Measurements from ENCODE around the gene RASD2. TPM values are rescaled to one million over a fixed set of nuclear protein-coding genes. Genes with fewer than 3 reads are reported as not detected.
A peak's percentile ranks its signal among the peaks of the same experiment; 100 is the strongest.

Gene RASD2
- total RNA-seq, 1 donor from 2014 or later: 9.5 TPM

DNA sequence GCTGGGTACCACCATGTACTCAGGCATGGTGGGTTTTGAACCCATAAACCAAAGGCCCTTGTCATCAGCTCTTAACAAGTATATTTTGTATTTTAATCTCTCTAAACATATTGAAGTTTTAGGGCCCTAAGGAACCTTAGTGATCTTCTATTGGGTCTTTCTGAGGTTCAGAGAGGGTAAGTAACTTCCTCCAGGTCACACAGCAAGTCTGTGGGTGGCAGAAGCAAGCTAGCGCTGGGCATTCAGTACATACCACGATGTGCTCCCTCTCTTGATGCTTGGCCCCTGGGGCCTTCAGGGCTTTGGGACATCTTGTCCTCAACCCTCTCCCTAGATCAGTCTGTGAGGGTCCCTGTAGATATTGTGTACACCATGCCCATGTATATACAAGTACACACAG lies 12.7 kb downstream of the RASD2 start:
- DNase-seq (ENCODE audit: missing footprints) (no peak), ATAC-seq (no peak)
- intact Hi-C loops (cut with DNase I): no loop called here

DNA sequence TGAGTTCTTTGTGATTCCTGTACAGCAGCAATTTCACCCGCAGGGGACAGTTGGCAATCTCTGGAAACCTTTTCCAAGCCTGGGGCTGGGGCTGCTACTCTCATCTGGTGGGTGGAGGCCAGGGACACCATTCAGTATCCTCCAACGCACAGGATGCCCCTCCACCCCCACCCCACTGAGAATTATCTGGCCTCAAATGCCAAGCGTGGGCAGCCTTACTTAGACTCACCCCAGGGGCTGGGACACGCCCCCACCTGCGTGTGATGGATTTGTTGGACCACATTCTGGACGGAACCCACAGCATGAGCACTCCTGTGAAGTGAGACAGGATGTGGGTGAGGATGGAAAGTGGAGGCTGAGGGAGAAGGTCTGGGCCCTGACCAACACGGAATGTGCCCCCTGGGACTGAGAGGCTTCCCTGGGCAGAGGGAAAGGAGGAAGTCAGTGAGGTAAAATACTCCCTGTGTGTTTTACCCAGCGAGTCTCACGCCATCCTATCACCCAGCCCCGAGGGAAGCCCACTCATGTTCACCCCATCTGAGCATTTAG lies 13.7 kb downstream of the RASD2 start:
- DNase-seq (ENCODE audit: missing footprints): no peak
- intact Hi-C loops (cut with DNase I): no loop called here
- no peak for ATAC-seq

DNA sequence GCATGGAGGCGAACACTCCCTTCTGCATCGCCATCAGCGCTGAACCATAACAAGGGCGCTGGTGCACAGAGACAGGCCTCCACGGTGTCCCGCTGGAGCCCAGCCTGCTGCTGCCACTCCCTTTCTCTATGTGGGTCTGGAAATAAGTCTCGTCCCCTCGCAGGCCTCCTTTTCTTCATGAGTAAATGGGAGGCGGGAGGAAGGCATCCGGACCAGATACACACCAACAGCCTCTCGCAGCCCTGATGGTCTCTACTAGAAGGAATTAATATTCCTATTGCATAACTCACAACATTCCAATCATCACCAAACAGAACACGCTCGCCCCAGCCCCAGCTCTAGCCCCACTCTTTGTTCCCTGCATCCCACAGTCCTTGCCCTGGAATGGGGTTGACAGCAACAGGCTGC lies 14.9 kb downstream of the RASD2 start:
- no peak for ATAC-seq
- intact Hi-C loops (cut with DNase I): no loop called here
- no peak for DNase-seq (ENCODE audit: missing footprints)

DNA sequence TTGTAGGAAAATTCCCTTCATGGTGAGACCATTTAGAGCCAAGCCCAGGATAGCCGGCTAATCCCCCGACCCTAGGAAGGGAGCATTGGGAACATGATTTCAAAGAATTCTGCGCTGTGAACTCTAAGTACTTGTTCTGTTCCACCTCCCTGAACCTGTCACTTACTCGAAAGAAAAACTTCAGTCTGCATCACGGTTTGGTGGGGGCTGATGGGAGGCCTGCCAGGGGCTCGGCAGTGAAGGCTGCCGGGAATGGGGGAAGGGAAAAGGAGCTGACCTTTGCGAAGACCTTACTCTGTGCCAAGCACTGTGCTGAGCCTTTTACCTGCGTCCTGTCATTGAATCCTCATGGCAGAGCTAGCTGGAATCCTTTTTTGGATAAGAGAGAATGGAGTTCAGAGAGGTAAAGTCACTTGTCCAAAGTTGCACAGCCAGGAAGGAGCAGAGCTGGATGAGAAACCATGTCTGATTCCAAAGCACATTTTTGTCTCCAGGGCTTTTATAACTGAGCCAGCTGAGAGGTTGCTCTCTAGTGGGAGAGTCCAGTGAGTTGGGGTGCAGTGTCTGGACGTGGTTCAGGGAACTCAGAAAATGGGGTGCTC lies 15.4 kb downstream of the RASD2 start:
- ATAC-seq (no peak), DNase-seq (ENCODE audit: missing footprints) (no peak)
- intact Hi-C loops (cut with DNase I): no loop called here

DNA sequence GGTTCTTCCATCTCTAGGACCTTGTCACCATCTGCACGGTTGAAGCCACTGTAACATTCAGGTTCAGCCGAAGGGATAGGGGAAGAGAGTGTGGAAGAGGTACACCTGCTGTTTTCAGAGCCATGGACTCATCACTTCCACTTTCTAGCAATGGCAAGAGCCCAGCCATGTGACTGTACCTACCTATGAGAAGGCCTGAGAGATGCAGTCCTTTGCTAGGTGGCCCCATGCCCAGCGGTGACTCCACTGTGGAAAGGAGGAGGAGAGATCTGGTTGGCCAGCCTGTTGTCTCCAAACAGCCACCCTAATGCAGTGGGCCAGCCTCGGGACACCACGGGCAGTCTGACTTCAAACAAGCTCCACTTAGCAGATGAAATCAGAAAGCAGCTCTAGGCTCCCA lies 16.0 kb downstream of the RASD2 start:
- intact Hi-C loops (cut with DNase I): no loop called here
- no peak for DNase-seq (ENCODE audit: missing footprints)
- no peak for ATAC-seq

DNA sequence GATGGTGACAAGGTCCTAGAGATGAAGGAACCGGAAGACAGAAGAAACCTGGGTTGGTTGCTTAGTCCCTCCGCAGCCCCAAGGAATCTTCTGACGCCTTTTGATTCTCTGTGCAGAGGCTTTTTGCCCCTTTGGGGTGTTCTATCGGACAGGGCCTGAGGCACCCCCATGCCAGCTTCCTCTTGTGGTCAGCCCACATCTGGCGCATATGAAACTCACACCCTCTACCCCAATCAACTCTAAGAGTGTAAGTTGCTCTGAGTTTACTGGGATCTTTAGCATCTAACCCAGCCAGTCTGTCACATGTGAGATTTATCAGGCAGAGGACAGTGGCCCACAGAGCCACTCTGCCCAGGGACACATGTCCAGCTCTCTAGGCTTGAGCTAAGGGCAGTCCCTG lies 17.4 kb downstream of the RASD2 start:
- DNase-seq (ENCODE audit: missing footprints) (no peak), ATAC-seq (no peak)
- intact Hi-C loops (cut with DNase I): no loop called here

DNA sequence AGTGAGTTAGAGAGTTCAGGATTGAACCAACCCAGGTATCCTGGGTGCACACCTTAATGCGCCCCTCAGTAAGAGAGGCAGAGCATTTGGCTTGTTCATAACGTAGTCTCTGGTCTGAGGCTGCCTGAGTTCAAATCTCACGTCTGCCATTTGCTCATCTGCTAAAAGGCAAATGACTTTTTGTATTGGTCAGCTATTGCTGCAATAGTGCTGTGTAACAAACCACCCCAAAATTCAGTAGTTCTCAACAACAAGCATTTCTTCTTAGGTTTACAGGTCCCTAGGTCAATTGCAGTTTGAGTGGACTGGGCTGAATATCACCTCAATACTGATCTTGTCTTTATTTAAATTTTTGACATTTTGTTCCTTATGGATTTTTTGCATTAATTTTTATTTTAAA lies 18.1 kb downstream of the RASD2 start:
- ATAC-seq (no peak), DNase-seq (ENCODE audit: missing footprints) (no peak)
- intact Hi-C loops (cut with DNase I): no loop called here

DNA sequence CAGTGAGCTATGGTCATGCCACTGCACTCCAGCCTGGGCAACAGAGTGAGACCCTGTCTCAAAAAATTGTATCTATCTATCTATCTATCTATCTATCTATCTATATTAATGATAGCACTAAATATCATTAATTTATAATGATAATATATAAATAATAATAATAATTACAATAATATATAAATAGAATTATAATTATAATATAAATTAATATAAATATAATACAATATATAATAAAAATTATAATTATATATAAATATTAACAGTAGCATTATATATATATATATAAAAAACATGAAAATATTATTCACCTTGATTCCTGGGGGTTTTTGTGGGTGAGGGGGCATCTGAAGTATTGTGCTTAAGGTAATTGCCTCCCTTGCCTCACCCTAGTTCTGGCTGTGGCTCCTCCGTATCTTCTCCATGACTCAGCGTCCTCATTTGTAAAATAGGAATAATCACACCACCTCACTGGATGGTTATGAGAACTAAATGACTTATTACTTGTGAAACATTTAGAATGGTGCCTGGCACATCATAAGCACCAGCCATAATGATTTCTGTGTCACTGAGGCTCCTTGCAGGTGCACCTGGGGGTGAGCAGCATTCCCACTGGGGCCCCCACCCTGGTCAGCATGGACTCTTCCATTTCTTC lies 18.8 kb downstream of the RASD2 start:
- DNase-seq (ENCODE audit: missing footprints): no peak
- ATAC-seq: no peak
- intact Hi-C loops (cut with DNase I): no loop called here

DNA sequence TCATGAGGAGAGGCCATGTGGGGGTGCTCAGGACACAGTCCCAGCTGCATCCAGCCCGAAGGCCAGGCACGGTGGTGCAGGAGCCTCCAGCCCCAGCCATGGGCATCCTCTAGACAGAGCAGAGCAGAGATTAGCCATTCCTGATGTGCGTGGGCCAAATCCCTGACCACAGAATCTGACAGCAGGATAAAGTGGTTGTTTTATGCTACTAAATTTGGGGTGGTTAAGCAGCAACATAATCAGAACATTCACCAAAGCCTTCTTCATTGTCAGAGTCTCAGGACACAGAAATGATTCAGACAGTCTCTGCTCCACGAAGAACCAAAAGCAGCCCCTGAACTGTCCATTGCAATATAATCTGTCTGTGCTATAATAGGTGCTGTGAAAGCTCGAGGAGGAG lies 19.7 kb downstream of the RASD2 start:
- ATAC-seq (no peak), DNase-seq (ENCODE audit: missing footprints) (no peak)
- intact Hi-C loops (cut with DNase I): no loop called here

DNA sequence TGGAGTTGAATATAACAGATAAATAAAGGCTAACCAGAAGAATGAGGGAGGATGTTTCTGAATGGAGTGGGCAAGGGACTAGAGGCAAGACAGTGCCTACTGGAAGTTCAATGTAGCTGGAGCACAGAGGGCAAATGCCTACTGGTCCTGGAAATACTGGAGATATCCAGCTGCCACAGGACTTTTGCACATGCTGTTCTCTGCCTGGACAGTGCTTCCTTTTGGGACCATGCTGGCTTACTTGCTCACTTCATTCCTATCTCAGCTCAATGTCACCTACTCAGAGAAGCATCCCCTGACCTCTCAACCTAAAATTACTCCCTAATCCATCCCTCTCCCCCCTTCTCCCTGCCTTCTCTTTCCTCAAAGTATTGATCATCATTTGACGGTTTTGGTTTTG lies 20.2 kb downstream of the RASD2 start:
- intact Hi-C loops (cut with DNase I): no loop called here
- DNase-seq (ENCODE audit: missing footprints): no peak
- no peak for ATAC-seq

DNA sequence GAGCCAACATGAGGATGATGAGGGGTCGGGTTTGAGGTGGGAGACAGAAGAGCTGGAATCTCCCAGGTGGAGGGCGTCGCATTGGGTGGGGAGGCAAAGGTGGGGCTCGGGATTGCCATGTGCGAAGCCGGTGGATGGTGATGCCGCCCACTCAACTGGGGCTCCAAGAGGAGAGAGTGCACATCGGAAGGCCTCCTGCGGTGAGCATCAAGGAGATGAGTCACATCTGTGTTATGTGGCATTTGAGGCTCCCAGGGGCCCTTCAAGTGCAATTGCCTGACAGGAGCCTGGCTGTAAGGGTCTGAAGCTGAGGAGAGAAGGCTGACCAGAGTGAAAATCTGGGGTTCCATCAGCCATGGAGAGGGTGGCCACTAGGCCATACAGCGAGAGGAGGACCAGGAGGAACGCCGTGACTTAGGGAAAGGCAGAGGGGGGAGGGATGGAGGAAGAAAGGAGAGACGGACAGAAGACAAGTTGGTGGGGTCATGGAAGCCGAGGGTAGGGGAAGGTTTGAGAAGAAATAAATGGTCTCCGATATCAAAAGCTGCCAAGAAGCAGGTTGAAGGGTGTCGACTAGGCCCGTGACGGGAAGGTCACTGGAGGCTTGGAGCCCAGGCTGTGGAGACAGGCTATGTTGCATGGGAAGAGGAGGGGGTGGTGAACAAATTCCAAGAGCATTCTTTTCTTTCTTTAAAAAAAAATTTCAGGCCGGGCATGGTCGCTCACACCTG lies 21.3 kb downstream of the RASD2 start:
- no peak for ATAC-seq
- intact Hi-C loops (cut with DNase I): no loop called here
- DNase-seq (ENCODE audit: missing footprints): no peak

DNA sequence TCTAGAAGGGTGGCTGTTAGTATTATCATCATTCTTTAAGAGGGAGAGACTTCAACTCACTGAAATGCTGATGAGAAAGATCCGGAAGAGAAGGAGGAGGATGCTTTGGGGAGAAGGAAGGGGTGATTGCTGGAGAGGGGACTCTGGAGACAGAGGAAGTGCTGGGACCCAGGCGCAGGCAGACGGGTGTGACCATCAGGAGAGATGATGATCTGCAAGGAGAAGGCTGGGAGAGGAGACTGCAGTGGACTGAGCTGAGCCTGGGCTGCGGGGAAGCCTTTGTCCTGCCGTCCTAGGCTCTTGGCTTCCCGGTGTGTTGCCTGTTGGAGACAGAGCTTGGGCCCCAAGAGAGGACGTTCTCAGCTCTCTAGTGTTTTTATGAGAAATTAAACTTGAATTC lies 22.6 kb downstream of the RASD2 start:
- DNase-seq (ENCODE audit: missing footprints) (no peak), ATAC-seq (no peak)
- intact Hi-C loops (cut with DNase I): no loop called here

DNA sequence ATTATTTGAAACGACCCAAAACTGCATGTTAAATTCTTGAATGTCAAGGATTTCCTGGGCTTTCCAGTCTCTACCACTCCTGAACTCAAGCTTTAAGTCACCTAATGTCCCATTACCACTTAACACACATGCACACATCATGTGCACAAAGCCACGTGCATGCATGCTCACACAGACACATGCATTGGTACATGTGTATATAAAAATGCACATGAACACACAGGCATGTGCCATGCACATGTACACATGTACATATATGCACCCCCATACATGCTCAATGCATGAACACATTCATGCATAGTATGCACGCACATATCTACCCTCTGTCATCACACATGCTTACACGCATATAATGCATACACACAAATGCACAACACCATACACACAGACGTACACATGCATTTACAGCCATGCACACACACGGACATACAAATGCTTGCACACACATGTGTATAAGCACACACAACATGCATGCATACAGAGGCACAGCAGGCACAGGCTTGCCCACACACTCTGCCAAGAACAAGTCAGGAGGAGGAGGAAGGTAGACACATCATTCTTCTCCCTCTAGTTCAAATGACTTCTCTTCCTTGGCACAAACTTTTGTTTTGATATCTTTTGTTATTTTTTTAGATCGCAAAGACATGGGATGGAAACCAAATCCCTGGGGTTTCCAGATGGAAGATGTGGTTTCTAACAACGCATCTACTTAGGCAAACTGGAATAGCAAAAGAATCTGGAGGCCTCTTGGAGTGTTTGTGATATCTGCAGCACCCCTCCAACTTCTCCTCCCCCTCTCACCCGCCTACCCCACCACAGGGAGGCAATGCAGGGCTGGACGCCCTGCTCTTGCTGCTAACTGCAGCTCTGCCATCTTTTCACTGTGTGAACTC lies 24.6 kb downstream of the RASD2 start:
- ATAC-seq (no peak), DNase-seq (ENCODE audit: missing footprints) (no peak)
- intact Hi-C loops (cut with DNase I): no loop called here

DNA sequence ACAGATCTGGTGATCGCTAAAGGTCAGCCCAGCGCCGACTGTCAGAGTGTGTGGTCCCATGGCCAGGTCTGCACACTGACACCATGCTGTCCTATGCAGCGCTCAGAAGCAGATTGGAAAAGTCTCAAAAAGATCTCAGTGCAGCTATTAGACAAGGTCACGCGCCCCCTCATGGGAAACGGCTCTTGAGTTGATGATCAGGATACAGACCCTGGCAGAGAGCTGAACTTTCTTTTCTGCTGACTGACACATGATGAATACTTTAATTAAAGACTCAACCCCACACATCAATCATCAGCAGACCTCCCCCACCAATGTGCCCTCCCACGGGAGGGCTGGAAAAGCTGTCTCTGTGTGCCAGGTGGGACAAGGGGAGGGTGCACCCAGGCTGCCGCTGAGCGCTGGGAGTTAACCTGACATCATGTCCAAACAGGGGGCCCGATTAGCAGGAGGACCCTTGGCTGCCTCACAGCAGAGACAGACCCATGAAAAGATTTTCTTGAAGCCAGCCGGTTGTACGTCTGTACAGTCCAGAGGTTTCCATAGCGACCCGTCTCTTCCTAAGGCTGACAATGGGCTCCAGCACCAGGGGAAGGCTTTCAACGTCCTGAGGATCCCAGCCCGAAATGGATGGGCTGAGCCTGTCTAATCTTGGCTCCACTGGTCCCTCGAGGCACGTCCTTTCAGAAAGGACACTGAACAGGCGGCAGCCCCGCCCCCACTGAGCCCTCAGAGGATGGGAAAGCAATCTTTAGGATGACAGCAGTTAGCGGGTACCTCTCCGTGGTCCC lies 26.9 kb downstream of the RASD2 start:
- ATAC-seq: peak; percentile 69
- intact Hi-C loops (cut with DNase I): no loop called here
- DNase-seq (ENCODE audit: missing footprints): peak; percentile 67

DNA sequence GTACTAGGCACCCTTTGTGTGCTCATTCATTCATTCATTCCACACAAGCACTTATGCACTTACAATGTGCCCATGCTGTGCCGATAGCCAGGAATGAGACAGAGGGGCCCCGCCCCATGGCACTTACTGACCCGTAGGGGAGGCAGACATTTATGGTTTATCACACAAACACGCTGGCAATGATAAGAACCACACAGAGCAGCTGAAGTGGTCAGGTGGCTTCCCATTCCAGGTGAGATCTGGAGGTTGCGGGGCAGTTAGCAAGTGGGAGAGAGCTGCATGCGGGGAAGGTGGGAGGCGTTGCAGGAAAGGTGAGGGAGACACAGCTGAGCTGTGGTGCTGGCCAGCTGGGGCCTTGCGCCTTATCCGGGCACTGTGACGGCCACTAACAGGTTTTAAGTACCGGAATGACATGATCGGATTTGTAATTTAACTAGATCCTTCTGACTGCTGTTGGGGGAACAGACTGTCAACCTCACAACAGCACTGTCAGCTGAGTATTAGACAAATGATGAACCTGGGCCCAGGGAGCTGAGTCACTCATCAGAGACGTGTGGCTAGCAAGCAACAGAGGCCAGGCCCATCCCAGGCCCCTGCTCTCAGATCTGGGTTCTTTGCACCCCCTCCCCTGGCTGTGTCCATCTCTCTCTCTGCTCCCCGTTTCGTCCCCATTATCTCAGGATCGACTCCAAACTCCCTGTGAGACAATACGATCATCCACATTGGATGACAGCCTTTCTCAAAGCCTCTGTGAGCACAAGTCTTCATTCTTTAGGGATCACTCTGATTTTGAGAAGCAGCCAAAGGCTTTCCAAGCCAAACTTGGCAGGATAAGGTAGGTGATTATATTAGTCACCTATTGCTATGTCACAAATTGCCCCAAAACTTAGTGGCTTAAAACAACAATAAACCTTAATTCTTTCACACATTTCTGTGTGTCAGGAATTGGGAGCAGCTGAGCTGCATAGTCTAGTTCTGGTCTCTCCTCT lies 28.4 kb downstream of the RASD2 start:
- ATAC-seq: no peak
- intact Hi-C loops (cut with DNase I): no loop called here
- DNase-seq (ENCODE audit: missing footprints): no peak

DNA sequence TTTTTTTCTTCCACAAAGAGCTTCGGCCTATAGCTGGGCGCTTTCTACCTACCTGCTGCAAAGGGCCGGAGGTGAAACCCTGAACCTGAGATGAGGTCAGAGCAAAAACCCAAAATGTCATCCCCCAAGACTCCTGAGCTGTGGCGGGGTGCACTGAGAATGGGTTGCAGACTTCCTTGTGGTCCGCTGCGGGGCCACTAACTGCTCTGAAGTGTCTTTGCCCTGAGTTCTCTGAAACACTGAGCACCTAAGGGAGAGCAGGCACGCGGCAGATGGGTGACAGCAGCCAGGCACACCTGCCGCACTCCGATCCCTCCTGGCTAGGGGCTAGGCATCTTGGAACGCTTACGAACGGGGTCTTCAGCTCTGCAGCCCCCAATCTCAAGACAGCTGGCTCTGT lies 29.3 kb downstream of the RASD2 start:
- intact Hi-C loops (cut with DNase I): no loop called here
- DNase-seq (ENCODE audit: missing footprints) (no peak), ATAC-seq (no peak)

DNA sequence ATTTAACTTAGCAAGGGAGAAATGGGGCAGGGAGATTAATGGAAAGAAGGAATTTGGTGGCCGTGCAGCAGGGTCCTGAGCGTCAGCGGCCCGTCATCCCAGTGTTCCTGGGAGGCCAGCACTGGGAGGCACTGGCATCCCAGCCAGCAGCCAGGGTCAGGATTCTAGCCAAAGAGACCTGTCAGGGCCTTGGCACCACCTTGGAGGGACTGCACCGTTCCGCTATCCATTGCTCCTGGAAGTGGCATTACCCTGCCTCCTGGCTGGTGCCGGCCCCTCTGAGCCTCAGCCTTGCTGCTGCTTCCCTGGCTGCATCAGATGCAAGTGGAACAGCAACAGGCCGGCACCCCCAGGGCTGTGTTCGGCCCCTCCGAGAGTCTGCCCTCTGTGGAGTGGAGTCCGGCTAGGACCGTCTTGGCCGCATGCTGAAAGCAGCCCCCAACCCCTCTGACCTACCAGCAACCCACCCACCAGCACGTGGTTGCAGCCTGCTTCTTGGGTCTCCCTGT lies 30.1 kb downstream of the RASD2 start:
- peak; percentile 67 for DNase-seq (ENCODE audit: missing footprints)
- ATAC-seq: no peak
- intact Hi-C loops (cut with DNase I): no loop called here
